Suprapubic skin (tissue), 4 donors: ENCODE measurements around the gene PXK. TPM values are rescaled to one million over a fixed set of nuclear protein-coding genes. Genes with fewer than 3 reads are reported as not detected.
A peak's percentile ranks its signal among the peaks of the same experiment; 100 is the strongest.

Source experiments
- DNase-seq, 2 donors: peaks; one replicate each; pipeline ENCODE4 v3.0.0-alpha.2; 2019; ENCODE audit warnings: low spot score in 2 of 2
- H3K27ac ChIP-seq: fragments of 200-600 bp; sonication (generic); one replicate; pipeline ENCODE4 v1.5.1; 2019
- H3K27me3 ChIP-seq: fragments of 200-600 bp; sonication (generic); one replicate; pipeline ENCODE4 v1.5.1; 2019
- H3K36me3 ChIP-seq: fragments of 200-600 bp; sonication (generic); one replicate; pipeline ENCODE4 v1.5.1; 2019
- H3K4me1 ChIP-seq: fragments of 200-600 bp; sonication (generic); one replicate; pipeline ENCODE4 v1.5.1; 2019
- H3K4me3 ChIP-seq: fragments of 200-600 bp; sonication (generic); one replicate; pipeline ENCODE4 v1.5.1; 2019; ENCODE audit warnings: mild to moderate bottlenecking
- H3K9me3 ChIP-seq: fragments of 200-600 bp; sonication (generic); one replicate; pipeline ENCODE4 v1.5.1; 2019
- CTCF ChIP-seq, 2 donors: fragments of 200-600 bp in 1 of 2; fragments of 450-650 bp in 1 of 2; sonication (generic) in 1 of 2; IDR thresholded peaks; one replicate each; pipeline ENCODE4 v1.5.1; 2016 to 2019; ENCODE audit warnings: antibody characterized with exemption in 2 of 2, mild to moderate bottlenecking in 1 of 2, moderate library complexity in 1 of 2
- EP300 ChIP-seq: sonication (generic); formaldehyde crosslinking; IDR thresholded peaks from one replicate; pipeline ENCODE4 v1.6.1; 2017; ENCODE audit warnings: antibody characterized with exemption
- POLR2A ChIP-seq, 2 donors: fragments of 450-650 bp; IDR thresholded peaks; one replicate each; pipeline ENCODE4 v1.6.1; 2017; ENCODE audit warnings: antibody characterized with exemption in 2 of 2, mild to moderate bottlenecking in 2 of 2, moderate library complexity in 2 of 2
- POLR2AphosphoS5 ChIP-seq, 3 donors: sonication (generic); formaldehyde crosslinking; IDR thresholded peaks; one replicate each; pipeline ENCODE4 v1.6.1; 2017; ENCODE audit warnings: antibody characterized with exemption in 3 of 3
- WGBS: methylation state at CpG from one replicate; pipeline ENCODE4 v1.1.5; 2018; 5-methylcytosine and 5-hydroxymethylcytosine counted together
- total RNA-seq, 4 donors: library from RNA; depleted of rRNA; stranded (reverse); fragments of >200 nt; gene quantifications; one replicate each; pipeline ENCODE4 v1.1.0, GENCODE V29; 2016

The PXK gene
- total RNA-seq, 4 donors from 2014 or later = 16.0 to 36.9 (median 21.8) TPM

GRCh38 chr3:58387650-58388546 lies 55.2 kb downstream of the PXK start:
- peaks cover 39% of the 10 kb centered on the region for H3K4me1 ChIP-seq
- no peaks in the 10 kb centered on the region for H3K9me3 ChIP-seq
- no peak for TF ChIP-seq POLR2AphosphoS5 (IDR thresholded peaks at IDR 0.05)
- no peak for TF ChIP-seq POLR2A (IDR thresholded peaks at IDR 0.05)
- TF ChIP-seq CTCF (IDR thresholded peaks at IDR 0.05) = no peak
- no peak for TF ChIP-seq EP300
- H3K36me3 ChIP-seq = no peaks in the 10 kb centered on the region
- WGBS = 62% methylated on average over 6 of the region's 6 CpGs
- no peak for DNase-seq
- H3K27ac ChIP-seq = peak overlapping the region; percentile 55
- H3K27me3 ChIP-seq = no peaks in the 10 kb centered on the region
- no peak overlapping the region for H3K4me3 ChIP-seq

- DNase-seq = no peak
- Histone ChIP-seq H3K36me3 (no peaks in the 10 kb centered on the region), H3K4me1 (peaks cover 32% of the 10 kb centered on the region), H3K9me3 (no peaks in the 10 kb centered on the region), H3K27ac (peak overlapping the region; percentile 64), H3K4me3 (no peak overlapping the region), H3K27me3 (no peaks in the 10 kb centered on the region)
- TF ChIP-seq CTCF (IDR thresholded peaks at IDR 0.05) = no peak
- no peak for TF ChIP-seq POLR2AphosphoS5 (IDR thresholded peaks at IDR 0.05)
- TF ChIP-seq EP300 = no peak
- TF ChIP-seq POLR2A (IDR thresholded peaks at IDR 0.05) = no peak
Measured at GRCh38 chr3:58388550-58389091, 55.9 kb downstream of the PXK start.

- H3K27ac ChIP-seq = no peak overlapping the region
Measured at GRCh38 chr3:58391156-58391865, 58.6 kb downstream of the PXK start.

GRCh38 chr3:58392181-58392580 lies 59.5 kb downstream of the PXK start:
- H3K27me3 ChIP-seq = no peaks in the 10 kb centered on the region
- no peak overlapping the region for H3K4me3 ChIP-seq
- DNase-seq = no peak
- WGBS = 65% methylated on average over 3 of the region's 3 CpGs
- no peaks in the 10 kb centered on the region for H3K9me3 ChIP-seq
- TF ChIP-seq CTCF (IDR thresholded peaks at IDR 0.05) (no peak), EP300 (no peak), POLR2A (IDR thresholded peaks at IDR 0.05) (no peak), POLR2AphosphoS5 (IDR thresholded peaks at IDR 0.05) (no peak)
- H3K36me3 ChIP-seq = peaks cover 27% of the 10 kb centered on the region
- no peak overlapping the region for H3K27ac ChIP-seq
- H3K4me1 ChIP-seq = peaks cover 12% of the 10 kb centered on the region

More at GRCh38 chr3:58391156-58391865, 58.6 kb downstream of the PXK start:
- Histone ChIP-seq H3K36me3 (peaks cover 18% of the 10 kb centered on the region), H3K4me1 (peaks cover 20% of the 10 kb centered on the region), H3K27me3 (no peaks in the 10 kb centered on the region), H3K4me3 (no peak overlapping the region), H3K9me3 (no peaks in the 10 kb centered on the region)
- no peak for DNase-seq
- TF ChIP-seq POLR2A (IDR thresholded peaks at IDR 0.05) (no peak), CTCF (IDR thresholded peaks at IDR 0.05) (no peak)
- WGBS = 54% methylated on average over 3 of the region's 3 CpGs

- Histone ChIP-seq H3K9me3 (no peaks in the 10 kb centered on the region), H3K27ac (no peak overlapping the region), H3K4me1 (no peaks in the 10 kb centered on the region), H3K27me3 (no peaks in the 10 kb centered on the region), H3K36me3 (peaks cover 48% of the 10 kb centered on the region), H3K4me3 (no peak overlapping the region)
- TF ChIP-seq POLR2A (IDR thresholded peaks at IDR 0.05) = no peak
- TF ChIP-seq POLR2AphosphoS5 (IDR thresholded peaks at IDR 0.05) = no peak
- no peak for DNase-seq
Measured at GRCh38 chr3:58394339-58394738, 61.6 kb downstream of the PXK start.
